GM18517 (cell line): ENCODE data around the gene SWSAP1.
A peak's percentile ranks its signal among the peaks of the same experiment; 100 is the strongest.
"Not testable (repeated sequence)": the region's sequence is repeated elsewhere in the genome, so short reads cannot be mapped to it uniquely, and the experiment has no call there.

Experiments used
- ATAC-seq: cut with Tn5 transposase; IDR thresholded peaks from one replicate; pipeline ENCODE4 v1.9.1; 2021; ENCODE audit warnings: mild to moderate bottlenecking, moderate library complexity; ENCODE audit not compliant: unreplicated experiment

Gene SWSAP1

DNA sequence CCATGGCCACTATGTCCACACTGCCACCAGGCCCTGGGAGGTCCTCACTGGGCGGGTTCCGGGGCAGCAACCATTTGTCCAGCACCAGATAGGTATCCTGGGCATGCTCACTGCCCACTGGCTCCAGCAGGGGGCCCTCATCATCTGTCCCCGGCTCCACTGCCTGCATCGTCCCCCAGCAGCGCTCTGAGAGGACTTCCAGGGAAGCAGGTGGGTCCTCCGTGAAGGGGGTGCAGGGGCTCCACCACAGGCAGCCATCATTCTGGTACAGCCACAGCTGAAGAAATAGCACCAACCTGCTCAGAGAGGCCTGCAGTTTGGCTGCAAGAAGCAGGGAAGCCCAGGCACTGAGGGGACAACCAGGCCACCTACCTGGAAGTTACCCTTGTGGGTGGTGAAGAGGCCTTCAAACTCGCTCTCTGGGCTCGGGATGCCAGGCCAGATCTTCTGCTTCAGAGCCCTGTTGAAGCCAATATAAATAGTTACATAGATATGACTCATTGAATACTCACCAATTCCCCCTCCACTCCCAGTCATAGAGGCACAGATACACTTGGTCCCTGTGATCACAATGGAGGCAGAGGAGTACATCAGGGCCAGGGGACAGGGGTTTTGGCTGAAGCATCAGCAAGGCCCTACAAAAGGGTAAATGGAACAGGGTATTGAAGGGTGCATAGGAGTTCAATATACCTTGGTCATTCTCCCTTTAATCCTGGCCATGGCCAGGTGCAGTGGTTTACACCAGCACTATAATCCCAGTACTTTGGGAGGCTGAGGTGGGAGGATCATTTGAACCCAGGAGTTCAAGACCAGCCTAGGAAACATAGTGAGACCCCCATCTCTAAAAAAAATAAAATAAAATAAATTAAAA is 4.1 kb downstream of the SWSAP1 start:
- no peak for ATAC-seq

DNA sequence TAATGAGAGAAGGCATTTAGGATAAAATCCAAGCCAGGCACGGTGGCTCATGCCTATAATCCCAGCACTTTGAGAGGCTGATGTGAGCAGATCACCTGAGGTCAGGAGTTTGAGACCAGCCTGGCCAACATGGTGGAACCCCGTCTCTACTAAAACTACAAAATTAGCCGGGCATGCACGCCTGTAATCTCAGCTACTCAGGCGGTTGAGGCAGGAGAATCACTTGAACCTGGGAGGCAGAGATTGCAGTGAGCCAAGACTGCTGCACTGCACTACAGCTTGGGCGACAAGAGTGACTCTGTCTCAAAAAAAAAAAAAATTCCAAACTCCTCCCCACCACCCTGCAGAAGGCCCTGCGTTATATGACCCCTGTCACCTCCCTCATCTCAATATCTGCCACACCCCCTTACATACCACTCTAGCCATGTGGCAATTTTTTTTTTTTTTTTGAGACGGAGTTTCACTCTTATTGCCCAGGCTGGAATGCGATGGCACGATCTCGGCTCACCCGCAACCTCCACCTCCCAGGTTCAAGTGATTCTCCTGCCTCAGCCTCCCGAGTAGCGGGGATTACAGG is 4.9 kb downstream of the SWSAP1 start:
- ATAC-seq = not testable (repeated sequence)

DNA sequence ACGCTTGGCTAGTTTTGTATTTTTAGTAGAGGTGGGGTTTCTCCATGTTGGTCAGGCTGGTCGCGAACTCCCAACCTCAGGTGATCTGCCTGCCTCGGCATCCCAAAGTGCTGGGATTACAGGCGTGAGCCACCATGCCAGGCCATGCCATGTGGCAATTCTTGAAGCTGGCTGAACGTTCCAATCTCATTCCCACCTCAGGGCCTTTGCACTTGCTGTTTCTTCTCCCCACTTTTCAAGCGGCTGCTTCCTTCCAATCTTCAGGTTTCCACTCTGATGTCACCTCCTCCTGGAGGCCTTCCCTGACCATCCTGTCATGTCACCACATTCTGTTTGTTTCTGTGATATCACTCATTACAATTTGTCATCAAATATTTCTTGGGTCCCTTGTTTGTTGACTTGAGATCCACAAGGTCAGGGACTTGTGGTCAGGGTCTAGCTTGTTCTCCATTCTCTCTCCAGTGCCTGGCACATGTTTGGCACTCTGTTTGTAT is 5.4 kb downstream of the SWSAP1 start:
- ATAC-seq = no peak

DNA sequence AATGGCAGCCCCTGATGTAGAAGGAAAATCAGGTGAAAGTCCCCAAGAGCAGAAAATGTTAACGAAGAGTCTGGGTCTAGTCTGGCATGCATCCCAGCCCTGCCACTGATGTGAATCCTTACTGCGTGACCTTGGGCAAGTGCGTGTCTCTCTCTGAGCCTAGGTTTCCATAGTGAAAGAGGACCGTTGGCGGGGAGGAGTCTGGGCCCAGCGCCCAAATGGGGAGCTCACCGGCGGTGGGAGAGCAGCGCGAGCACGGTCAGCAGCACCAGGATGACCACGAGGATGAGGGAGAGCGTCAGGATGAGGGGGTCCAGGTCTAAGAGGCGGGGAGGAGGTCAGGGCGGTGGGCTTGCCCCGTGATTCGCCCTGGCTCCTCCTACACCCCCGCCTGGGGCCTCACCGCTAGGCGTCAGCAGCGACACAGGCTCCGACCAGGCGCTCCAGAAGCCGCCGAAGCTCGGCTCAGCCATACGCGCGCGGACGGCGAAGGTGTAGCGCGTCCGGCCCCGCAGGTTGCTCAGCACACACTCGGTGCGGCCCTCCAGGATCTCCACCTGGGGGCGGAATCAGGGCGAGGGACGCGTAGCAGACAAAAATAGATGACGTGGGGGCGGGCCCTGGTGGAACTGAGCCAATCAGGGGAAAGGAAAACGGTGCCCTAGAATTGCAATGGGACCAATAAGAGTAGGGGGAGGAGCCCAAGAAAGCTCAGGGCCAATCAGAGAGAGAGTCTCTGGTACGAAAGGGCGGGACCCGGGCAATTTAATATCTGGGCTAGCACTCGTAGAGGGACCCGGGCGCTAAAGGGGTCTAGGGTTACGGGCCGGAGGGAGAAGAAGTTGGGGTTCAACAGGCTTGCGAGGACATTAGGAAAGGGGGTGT is 6.4 kb downstream of the SWSAP1 start:
- ATAC-seq = peak; percentile 79

DNA sequence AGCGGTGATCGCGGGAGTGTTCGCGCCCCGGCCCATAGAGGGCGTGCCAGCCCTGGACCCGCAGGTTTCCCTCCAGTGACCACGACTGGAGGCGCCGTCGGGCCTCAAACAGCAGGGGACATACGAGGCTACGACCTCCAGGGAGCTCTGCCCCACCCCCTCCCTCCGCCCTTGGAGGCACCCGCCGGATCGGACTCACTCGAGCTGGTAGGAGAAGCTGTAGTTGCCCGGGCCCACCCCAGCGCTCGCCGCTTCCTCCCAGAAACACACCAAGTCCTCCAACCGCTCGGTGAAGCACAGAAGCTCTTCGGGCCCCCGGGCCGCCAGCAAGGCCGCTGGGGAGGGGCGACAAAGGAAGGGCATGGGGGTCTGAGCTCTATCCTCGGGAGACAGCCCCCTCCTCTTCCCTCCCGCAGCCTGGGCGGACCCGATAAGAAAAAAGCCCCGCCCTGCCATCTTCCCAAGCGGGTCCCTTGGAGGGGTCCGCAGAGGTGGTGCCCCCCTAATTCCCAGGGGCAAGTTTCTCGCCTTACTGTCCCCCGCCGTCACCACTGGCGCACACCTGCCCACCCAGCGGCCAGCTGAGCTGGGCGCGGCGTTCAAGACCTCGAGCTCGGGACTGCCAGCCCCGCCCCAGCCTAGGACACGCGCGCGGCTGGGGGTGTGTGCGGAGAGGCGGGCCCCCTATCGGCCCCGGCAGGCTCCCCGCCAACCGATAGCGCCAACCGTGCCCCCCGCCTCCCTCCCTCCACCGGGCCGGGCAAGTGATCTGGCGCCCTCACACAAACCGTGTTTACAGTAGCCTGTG is 8.6 kb downstream of the SWSAP1 start:
- no peak for ATAC-seq

DNA sequence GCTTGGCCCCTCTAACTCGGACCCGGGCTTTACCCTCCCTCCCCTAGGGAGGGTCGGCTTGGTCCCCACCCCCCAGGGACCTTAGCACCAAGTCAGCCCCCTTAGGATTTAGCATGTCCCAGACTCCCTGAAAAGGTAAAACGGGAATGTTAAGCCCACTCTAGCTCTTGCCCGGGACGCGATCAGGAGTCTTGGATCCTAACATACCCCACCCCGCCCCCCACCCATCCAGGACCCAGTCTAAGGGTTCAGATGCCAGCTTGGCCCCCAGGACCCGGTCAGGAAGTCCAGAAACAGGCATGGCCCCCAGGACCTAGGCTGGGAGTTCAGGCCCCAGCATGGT is 9.2 kb downstream of the SWSAP1 start:
- ATAC-seq = no peak

DNA sequence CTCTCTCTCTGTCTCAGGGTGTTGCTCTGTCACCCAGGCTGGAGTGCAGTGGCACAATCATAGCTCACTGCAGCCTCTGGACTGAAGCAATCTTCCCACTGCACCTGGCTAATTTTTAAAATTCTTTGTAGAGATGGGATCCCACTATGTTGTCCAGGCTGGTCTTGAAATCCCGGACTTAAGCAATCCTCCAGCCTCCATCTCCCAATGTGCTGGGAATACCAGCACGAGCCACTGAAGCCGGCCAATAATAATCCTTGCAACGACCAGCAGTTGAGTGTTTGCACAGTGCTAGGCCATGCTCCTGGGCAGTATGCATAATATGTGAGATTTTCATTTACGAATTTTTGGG is 10.3 kb downstream of the SWSAP1 start:
- ATAC-seq = no peak

DNA sequence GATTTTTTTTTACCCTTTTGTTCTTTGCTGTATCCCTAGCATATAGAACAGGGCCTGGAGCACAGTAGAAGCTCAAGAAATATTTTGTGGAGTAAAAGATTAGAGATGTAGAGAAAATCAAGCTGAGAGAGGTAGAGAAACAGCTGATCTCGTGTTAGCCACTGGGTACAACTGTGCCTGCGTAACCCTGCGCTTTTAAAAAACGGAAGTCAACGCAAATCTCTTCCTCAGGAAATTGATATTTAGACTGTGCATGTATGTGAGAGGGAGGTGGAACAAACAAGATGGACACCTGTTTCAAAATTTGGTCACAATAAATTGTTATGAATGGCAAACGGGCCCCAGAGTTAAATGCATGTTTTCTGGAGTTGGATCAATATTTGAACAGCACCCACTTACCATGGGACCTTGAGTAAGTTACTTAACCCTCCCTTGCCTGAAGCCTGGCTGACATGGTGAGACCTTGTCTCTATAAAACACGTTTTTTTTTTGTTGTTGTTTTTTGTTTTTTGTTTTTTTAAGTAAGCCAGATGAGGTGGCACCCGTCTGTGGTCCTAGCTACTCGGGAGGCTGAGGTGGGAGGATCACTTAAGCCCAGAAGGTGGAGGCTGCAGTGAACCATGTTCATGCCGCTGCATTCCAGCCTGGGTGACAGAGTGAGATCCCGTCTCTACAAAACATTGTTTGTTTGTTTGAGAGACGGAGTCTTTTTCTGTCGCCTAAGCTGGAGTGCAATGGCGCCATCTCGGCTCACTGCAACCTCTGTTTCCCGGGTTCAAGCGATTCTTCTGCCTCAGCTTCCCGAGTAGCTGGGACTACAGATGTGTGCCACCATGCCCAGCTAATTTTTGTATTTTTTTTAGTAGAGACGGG is 12.9 kb downstream of the SWSAP1 start:
- no peak for ATAC-seq

DNA sequence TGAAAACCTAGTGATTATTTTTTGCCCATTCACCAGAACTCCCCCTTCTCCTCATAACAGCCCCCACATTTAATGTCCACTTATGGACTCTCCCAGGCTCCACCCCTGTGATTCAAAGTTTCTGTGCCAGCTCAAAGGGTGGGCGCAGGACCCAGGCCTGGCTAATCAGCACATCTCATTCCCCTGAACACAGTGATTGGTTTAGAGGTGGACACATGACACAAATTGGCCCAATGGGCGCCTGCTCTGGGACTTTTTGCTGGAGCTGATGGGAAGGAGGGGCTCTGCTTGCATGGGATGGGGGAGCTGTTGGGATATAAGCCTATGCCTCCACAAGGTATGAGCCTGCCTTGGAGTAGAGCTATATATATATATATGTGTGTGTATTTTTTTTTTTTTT is 15.9 kb downstream of the SWSAP1 start:
- ATAC-seq = no peak

DNA sequence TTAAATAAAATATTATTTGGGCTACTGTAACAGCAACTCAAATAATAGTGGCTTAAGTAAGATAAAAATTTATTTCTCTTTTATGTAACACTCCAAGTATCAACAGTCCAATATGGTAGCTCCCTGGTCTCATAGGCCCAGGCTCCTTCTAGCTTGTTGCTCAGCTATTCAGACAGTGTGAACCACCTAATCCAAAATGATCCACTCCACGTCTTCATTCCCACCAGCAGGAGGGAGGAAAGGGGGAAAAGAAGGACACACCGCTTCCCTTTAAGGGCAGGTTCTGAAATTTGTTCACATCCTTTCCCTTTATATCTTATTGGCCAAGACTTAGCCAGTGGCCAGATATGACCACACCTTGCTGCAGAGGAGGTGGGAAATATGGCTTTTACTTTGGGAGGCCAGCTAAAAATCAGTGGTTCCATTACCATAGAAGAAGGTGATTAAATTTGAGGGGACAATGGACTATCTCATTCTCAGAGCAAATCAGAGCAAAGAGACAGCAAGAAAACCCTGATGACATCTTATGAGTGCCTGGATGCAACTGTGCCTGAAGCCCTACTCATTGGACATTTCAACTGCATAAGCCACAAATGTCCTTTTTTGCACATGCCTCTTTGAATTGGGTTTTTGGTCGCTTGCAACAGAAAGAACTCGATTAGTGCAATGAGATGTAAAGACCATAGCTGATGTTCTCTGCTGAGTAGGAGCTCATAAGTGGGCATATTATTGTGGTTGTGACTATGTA is 16.6 kb downstream of the SWSAP1 start:
- no peak for ATAC-seq

DNA sequence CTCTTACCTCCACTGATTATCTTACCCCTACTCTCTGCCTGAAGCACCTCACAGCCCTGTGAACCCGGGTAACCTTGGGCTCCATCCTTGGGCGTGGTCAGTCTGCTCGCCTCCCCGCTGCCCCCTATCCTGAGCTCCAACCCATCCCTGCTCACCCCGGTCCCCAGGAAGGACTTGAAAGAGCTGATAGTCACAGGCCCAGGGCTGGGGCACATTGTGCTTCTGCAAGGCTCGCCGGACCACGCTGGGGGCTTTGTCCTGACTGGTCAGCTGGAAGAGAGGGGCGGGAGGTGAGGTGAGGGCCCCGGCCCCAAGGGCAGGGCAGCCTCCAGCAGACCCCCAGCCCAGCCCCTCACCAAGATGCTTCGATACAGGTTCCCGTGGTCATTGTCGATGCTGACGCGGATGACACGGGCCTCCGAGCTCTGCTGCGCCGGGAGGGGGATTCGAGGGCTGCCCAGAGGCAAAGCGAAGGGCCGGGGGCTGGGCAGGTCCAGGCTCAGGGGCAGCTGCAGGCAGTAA is 22.7 kb downstream of the SWSAP1 start:
- no peak for ATAC-seq

DNA sequence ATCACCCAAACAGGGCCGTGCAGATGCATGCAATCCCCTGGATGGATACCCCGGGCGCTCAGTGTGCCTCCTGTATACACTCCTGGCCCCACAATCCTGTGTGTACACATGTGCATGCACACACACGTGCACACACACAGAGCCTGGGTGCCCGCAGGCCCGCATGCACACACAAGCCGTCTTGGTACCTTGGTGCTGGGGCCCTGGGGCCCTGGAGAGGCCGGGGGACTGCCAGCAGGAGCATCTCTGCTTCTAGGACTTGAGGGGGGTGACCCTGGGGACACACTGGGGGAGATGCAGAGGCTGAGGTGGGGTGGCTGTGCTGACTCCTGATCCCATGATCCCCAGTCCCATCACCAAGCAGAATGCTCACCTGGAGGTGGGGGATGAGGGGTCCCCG is 25.2 kb downstream of the SWSAP1 start:
- no peak for ATAC-seq

DNA sequence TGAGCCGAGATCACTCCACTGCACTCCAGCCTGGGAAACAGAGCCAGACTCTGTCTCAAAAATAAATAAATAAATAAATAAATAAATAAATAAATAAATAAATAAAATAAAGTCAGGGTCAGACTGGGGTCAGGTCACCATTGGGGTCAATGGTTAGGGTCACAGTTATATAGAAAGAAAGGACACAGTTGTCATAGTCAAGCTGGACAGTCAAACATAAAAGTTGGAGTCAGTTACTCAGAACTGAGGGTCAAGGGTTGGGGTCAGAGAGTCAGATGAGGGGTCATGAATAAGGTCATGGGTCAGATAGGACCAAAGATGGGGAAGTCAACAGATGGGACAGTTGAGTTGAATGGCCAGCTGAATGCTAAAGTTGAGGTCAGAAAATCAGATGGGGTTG is 26.3 kb downstream of the SWSAP1 start:
- ATAC-seq = no peak

DNA sequence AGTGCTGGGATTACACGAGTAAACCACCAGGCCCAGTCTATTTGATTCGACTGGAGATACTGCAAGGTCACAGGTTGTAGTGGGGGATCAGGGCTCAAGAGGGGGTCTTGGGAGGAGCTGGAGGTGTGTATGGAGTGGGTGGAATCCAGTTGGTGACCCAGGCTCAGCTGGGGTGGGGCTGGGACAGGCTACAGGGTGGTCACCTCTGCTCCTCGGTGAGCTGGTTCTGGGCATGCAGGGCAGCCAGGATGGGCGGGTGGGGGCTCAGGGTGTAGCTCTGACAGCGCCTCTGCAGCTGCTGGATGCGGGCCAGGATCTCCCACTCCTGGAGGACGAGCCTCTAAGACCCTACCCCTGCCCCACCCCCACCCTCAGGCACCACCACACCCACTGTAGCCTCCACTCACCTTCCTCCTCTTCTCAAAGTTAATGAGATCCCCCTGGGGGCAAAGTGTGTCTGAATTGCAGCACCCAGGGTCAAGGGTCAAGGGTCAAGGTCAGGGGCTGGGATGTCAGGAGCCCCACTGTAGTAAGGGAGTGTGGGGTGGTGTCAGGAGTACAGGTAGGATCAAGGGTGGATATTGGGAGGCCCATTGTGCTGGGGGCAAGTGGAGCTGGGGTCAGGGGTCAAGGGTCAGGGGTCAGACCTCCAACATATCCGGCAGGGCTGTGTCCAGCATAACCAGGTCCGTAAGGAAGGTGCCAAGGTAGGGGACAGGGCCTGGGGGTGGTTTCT is 27.5 kb downstream of the SWSAP1 start:
- no peak for ATAC-seq

DNA sequence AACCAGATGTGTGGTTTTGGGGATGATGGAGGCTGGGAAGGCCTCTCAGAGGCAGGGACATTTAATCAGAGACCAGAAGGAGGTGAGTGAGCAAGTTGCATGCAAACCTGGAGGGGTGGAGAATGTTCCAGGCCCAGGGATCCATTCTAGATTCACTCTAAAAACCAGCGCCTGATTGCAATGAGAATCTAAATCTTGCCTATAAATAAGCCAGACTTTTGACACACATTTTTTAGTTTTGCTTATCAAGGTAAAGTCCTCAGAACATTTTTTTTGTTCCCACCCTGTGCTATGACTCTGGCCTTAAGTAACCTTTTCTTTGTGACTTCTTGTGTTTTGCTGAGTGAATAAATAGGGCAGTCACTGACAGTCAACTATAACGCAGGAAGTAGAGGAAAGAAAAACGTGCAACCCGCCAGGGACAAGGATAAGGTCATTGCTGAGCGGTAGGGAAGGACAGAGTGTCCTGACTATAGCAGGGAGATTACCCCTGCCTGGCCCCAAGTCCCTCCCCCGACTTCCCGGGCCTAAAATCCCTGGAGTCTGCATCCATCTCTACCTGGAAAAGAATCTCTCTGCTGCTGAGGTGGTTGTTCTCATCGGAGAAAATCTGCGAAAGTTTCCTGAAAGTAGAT is 30.2 kb downstream of the SWSAP1 start:
- ATAC-seq = no peak

DNA sequence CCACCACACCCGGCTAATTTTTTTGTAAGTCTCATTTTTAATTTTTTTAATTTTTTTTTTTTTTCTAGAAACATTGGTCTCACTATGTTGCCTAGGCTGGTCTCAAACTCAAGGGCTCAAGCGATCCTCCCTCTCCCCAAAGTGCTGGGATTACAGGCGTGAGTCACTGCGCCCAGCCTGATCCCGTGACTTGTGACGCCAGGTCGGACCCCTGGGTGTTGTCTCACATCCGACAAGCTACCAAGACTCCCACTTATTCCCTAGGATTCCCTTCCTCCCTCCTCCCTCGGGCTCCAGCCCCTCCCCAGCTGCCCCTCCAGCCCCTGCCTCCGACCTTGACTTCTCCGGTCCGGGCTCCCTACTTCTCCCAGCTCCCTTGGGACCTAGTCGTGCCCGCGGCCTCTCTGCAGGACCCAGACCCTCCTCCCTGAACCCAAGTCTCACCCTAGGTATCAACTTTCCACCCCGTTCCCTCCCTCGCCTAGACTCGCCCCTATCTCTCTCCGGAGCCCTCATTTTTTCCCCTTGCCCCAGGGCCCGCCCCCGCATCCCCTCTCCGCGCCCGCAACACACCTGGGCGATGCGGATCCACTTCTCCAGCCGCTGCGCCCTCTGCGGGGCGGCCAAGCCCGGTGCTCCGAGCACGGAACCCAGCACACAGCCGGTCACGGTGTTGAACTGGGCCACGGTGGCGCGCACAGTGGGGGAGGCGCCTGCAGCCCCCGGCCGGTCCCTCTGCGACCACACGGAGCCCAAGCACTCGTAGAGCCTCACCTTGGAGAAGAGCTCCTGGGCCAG is 31.6 kb downstream of the SWSAP1 start:
- no peak for ATAC-seq

DNA sequence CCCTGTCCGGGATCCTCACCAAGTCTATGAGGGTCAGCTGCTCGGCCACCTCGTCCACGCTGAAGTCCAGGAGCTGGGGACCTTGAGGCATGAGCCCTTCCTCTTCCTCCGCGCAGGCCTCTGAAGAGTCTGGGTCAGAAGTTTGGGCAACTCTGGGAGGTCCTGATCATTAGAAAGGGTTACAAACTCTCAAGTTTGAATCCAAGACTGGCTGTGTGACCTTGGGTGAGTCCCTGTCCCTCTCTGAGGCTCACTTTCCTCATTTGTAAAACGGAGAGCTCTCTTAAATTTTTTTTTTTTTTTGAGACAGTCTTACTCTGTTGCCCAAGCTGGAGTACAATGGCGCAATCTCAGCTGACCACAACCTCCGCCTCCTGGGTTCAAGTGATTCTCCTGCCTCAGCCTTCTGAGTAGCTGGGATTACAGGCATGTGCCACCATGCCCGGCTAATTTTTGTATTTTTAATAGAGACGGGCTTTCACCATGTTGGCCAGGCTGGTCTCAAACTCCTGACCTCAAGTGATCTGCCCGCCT is 32.3 kb downstream of the SWSAP1 start:
- ATAC-seq = not testable (repeated sequence)
